Keratinocyte (primary cell): Measurements from ENCODE around the gene DYNLT2. TPM values are rescaled to one million over a fixed set of nuclear protein-coding genes. Genes with fewer than 3 reads are reported as not detected.

Experiments
- DNase-seq: peaks from one replicate; pipeline ENCODE4 v3.0.0-alpha.2; 2011; ENCODE audit warnings: low read depth, missing footprints, low spot score
- FAIRE-seq: peaks from 2 replicates; lab custom pipeline; 2011; peaks lifted over from hg19 to GRCh38; lab: Jason Lieb, UNC
- H2AFZ ChIP-seq: 2 replicates; pipeline ENCODE4 v1.6.0; 2012; ENCODE audit warnings: low read length, control low read depth, inconsistent platforms; ENCODE audit not compliant: control insufficient read depth
- H3K27ac ChIP-seq: 2 replicates; pipeline ENCODE4 v1.5.1; 2011; ENCODE audit warnings: low read length; ENCODE audit not compliant: control insufficient read depth, insufficient read depth
- H3K27me3 ChIP-seq: 3 replicates; pipeline ENCODE4 v1.6.0; 2011; ENCODE audit warnings: low read length; ENCODE audit not compliant: control insufficient read depth, insufficient read depth; ENCODE audit errors: extremely low read depth
- H3K36me3 ChIP-seq, 2 experiments: 2 replicates in 1 of 2; 3 replicates in 1 of 2; pipeline ENCODE4 v1.5.1; 2011; ENCODE audit warnings: low read length in 2 of 2, mild to moderate bottlenecking in 1 of 2; ENCODE audit not compliant: control insufficient read depth in 2 of 2, insufficient read depth in 2 of 2; ENCODE audit errors: extremely low read depth in 1 of 2
- H3K4me1 ChIP-seq: 3 replicates; pipeline ENCODE4 v1.5.1; 2011; ENCODE audit warnings: low read length; ENCODE audit not compliant: control insufficient read depth, insufficient read depth; ENCODE audit errors: extremely low read depth
- H3K4me2 ChIP-seq: 3 replicates; pipeline ENCODE4 v1.6.0; 2011; ENCODE audit warnings: low read depth, low read length; ENCODE audit not compliant: control insufficient read depth, insufficient read depth; ENCODE audit errors: extremely low read depth
- H3K4me3 ChIP-seq, 3 experiments: fragments of 200-600 bp in 1 of 3; sonication (generic) in 1 of 3; 2 replicates in 2 of 3; 3 replicates in 1 of 3; pipeline ENCODE4 v1.5.1; 2011 to 2016; ENCODE audit warnings: low read length in 3 of 3, mild to moderate bottlenecking in 3 of 3, control low read depth in 2 of 3, inconsistent platforms in 1 of 3, low read depth in 1 of 3, mixed read lengths in 1 of 3, mixed run types in 1 of 3, moderate library complexity in 1 of 3; ENCODE audit not compliant: control insufficient read depth in 2 of 3, insufficient read depth in 2 of 3; ENCODE audit errors: extremely low read depth in 1 of 3
- H3K79me2 ChIP-seq: 2 replicates; pipeline ENCODE4 v1.6.0; 2012; ENCODE audit warnings: low read length; ENCODE audit not compliant: control insufficient read depth, insufficient read depth
- H3K9ac ChIP-seq: 3 replicates; pipeline ENCODE4 v1.6.0; 2011; ENCODE audit warnings: low read length; ENCODE audit not compliant: control insufficient read depth, insufficient read depth; ENCODE audit errors: extremely low read depth
- H3K9me1 ChIP-seq: 3 replicates; pipeline ENCODE4 v1.6.0; 2011; ENCODE audit warnings: low read length; ENCODE audit not compliant: control insufficient read depth, insufficient read depth; ENCODE audit errors: extremely low read depth
- H3K9me3 ChIP-seq: 2 replicates; pipeline ENCODE4 v1.5.1; 2012; ENCODE audit warnings: low read depth, low read length; ENCODE audit not compliant: control insufficient read depth
- H4K20me1 ChIP-seq: 3 replicates; pipeline ENCODE4 v1.6.0; 2011; ENCODE audit warnings: low read length; ENCODE audit not compliant: control insufficient read depth, insufficient read depth; ENCODE audit errors: extremely low read depth
- CTCF ChIP-seq, 3 experiments: IDR thresholded peaks in 1 of 3; conservative IDR thresholded peaks in 1 of 3; optimal IDR thresholded peaks in 1 of 3; 2 replicates in 2 of 3; 3 replicates in 1 of 3; pipeline versions ENCODE3 to v1.5.1; 2011; ENCODE audit warnings: low read length in 3 of 3, mild to moderate bottlenecking in 3 of 3, moderate library complexity in 2 of 3, control low read depth in 1 of 3, inconsistent platforms in 1 of 3; ENCODE audit not compliant: insufficient read depth in 2 of 3; ENCODE audit errors: extremely low read depth in 1 of 3
- EZH2 ChIP-seq: IDR thresholded peaks from one replicate; pipeline ENCODE4 v1.6.1; 2012; ENCODE audit warnings: inconsistent platforms, mild to moderate bottlenecking, low read length, moderate library complexity
- dilution Hi-C: fragments of 300-500 bp; cut with MboI; formaldehyde crosslinking; loops from one replicate; pipeline ENCODE4 v1.7.0; 2020; ENCODE audit warnings: low sequenced_read_pairs; ENCODE audit not compliant: extremely low pct_ligation_motif_present
- polyA plus RNA-seq, 5 experiments: library from polyadenylated mRNA; depleted of rRNA in 3 of 5; stranded (reverse) in 3 of 5; stranded (forward) in 1 of 5; unstranded in 1 of 5; fragments of >200 nt; gene quantifications; 1 replicate in 1 of 5; 2 replicates in 3 of 5; 3 replicates in 1 of 5; pipeline versions ENCODE4 v1.2.1 to v1.2.3, GENCODE V29; 2011 to 2012; ENCODE audit warnings: missing spikeins in 2 of 5, low read depth in 1 of 5, low replicate concordance in 1 of 5

Gene DYNLT2
- polyA plus RNA-seq, 1 donor (not counting 4 experiments of a cell fraction or from before 2014, with no cell fraction given) = 0.58 TPM

GRCh38 chr6:169788809-169789145 is 37.4 kb upstream of the DYNLT2 start:
- Histone ChIP-seq H3K9ac (no peak overlapping the region), H3K79me2 (no peaks in the 10 kb centered on the region), H3K9me1 (no peaks in the 10 kb centered on the region), H3K9me3 (no peaks in the 10 kb centered on the region), H3K27ac (no peak overlapping the region), H3K4me2 (no peak overlapping the region), H3K27me3 (no peaks in the 10 kb centered on the region), H2AFZ (no peak overlapping the region), H3K36me3 (peaks cover 0 to 2% of the 10 kb centered on the region in 2 experiments), H3K4me3 (no peak overlapping the region), H3K4me1 (peaks cover 13% of the 10 kb centered on the region), H4K20me1 (no peaks in the 10 kb centered on the region)
- DNase-seq (no peak), FAIRE-seq (no peak)
- dilution Hi-C loops = no loop called here
- TF ChIP-seq EZH2 = no peak
- TF ChIP-seq CTCF (optimal IDR thresholded peaks at IDR 0.05 in 1 of 3, IDR thresholded peaks at IDR 0.05 in 1 of 3, conservative IDR thresholded peaks at IDR 0.05 in 1 of 3; ENCODE audit: extremely low read depth in 1 of 3, insufficient read depth in 2 of 3, low read length in 3 of 3) = no peak

- Histone ChIP-seq H4K20me1 (no peaks in the 10 kb centered on the region), H3K27ac (no peak overlapping the region), H3K4me1 (peaks cover 13% of the 10 kb centered on the region), H2AFZ (no peak overlapping the region), H3K4me3 (no peak overlapping the region), H3K79me2 (no peaks in the 10 kb centered on the region), H3K9me3 (no peaks in the 10 kb centered on the region), H3K36me3 (peaks cover 0 to 2% of the 10 kb centered on the region in 2 experiments), H3K9me1 (no peaks in the 10 kb centered on the region), H3K27me3 (no peaks in the 10 kb centered on the region), H3K4me2 (no peak overlapping the region), H3K9ac (no peak overlapping the region)
- DNase-seq = no peak
- dilution Hi-C loops = no loop called here
- no peak for FAIRE-seq
- TF ChIP-seq CTCF (optimal IDR thresholded peaks at IDR 0.05 in 1 of 3, IDR thresholded peaks at IDR 0.05 in 1 of 3, conservative IDR thresholded peaks at IDR 0.05 in 1 of 3; ENCODE audit: extremely low read depth in 1 of 3, insufficient read depth in 2 of 3, low read length in 3 of 3) (no peak), EZH2 (no peak)
Observed at GRCh38 chr6:169787797-169788196, 36.4 kb upstream of the DYNLT2 start.
